GM21381 (cell line): Measurements from ENCODE around the gene CNN1.
"Not testable (repeated sequence)": the region's sequence is repeated elsewhere in the genome, so short reads cannot be mapped to it uniquely, and the experiment has no call there.

Source experiments
- ATAC-seq: cut with Tn5 transposase; IDR thresholded peaks from one replicate; pipeline ENCODE4 v1.9.1; 2021; ENCODE audit warnings: mild to moderate bottlenecking, moderate library complexity; ENCODE audit not compliant: unreplicated experiment

The CNN1 gene

DNA sequence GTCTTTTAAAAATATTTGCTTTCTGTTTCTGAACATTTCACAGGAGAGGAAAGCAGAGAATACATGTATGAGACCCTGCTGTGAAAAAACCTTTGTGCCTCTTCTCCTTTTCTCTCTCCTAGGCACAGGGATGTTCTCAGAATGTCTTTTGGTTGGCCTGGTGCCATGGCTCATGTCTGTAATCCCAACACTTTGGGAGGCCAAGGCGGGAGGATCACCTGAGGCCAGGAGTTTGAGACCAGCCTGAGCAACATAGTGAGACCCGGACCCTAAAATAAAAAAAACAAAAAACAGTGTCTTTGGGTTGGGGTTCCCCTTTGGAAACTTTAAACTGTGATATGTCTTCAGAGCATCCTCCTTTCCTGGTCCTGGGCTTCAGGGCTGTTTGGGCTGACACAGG, 60.1 kb downstream of the CNN1 start:
- ATAC-seq, result no peak

DNA sequence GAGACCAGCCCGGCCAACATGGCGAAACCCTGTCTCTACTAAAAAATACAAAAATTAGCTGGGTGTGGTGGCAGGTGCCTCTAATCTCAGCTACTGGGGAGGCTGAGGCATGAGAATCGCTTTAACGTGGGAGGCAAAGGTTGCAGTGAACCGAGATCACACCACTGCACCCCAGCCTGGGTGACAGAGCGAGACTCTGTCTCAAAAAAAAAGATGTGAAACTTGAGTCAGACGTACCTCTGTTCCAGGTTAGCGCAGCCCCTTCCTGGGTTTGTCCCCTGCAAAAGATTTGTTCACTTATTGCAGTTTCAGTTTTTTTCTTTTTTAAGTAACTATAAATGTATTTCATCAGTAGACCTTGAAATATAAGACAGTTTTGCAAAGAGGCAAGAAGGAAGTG, 61.1 kb downstream of the CNN1 start:
- ATAC-seq, result not testable (repeated sequence)
